ENCODE results near the gene GALNT13.

The GALNT13 gene

GRCh38 chr2:153946036-153946435, 74.3 kb downstream of the GALNT13 start:
- DNase-seq: no peak

GRCh38 chr2:153953761-153954160, 82.0 kb downstream of the GALNT13 start:
- DNase-seq: no peak

GRCh38 chr2:153963256-153963655, 91.5 kb downstream of the GALNT13 start:
- no peak for DNase-seq

- no peak for DNase-seq
Measured at GRCh38 chr2:153967248-153967973, 95.7 kb downstream of the GALNT13 start.

GRCh38 chr2:153971250-153971649, 99.5 kb downstream of the GALNT13 start:
- DNase-seq: no peak

GRCh38 chr2:153971855-153972254, 100.1 kb downstream of the GALNT13 start:
- DNase-seq: no peak

GRCh38 chr2:153972412-153972811, 100.7 kb downstream of the GALNT13 start:
- no peak for DNase-seq

- no peak for DNase-seq
Measured at GRCh38 chr2:153986488-153987229, 114.9 kb downstream of the GALNT13 start.

- no peak for DNase-seq
Measured at GRCh38 chr2:153990771-153991170, 119.0 kb downstream of the GALNT13 start.

- no peak for DNase-seq
Measured at GRCh38 chr2:154013514-154013913, 141.8 kb downstream of the GALNT13 start.

- DNase-seq: no peak
Measured at GRCh38 chr2:154015233-154015632, 143.5 kb downstream of the GALNT13 start.

- DNase-seq: no peak
Measured at GRCh38 chr2:154029504-154029903, 157.8 kb downstream of the GALNT13 start.

- DNase-seq: no peak
Measured at GRCh38 chr2:154032220-154032619, 160.5 kb downstream of the GALNT13 start.

GRCh38 chr2:154046493-154046892, 174.8 kb downstream of the GALNT13 start:
- no peak for DNase-seq

GRCh38 chr2:154048905-154049304, 177.2 kb downstream of the GALNT13 start:
- no peak for DNase-seq

- no peak for DNase-seq
Measured at GRCh38 chr2:154049561-154049960, 177.8 kb downstream of the GALNT13 start.

GRCh38 chr2:154067124-154067523, 195.4 kb downstream of the GALNT13 start:
- no peak for DNase-seq

- DNase-seq: no peak
Measured at GRCh38 chr2:154078926-154079325, 207.2 kb downstream of the GALNT13 start.

GRCh38 chr2:154092571-154092970, 220.8 kb downstream of the GALNT13 start:
- DNase-seq: no peak

- DNase-seq: no peak
Measured at GRCh38 chr2:154093856-154094255, 222.1 kb downstream of the GALNT13 start.

GRCh38 chr2:154097833-154098398, 226.2 kb downstream of the GALNT13 start:
- DNase-seq: no peak

- no peak for DNase-seq
Measured at GRCh38 chr2:154120706-154121105, 249.0 kb downstream of the GALNT13 start.

GRCh38 chr2:154125891-154126290, 254.2 kb downstream of the GALNT13 start:
- no peak for DNase-seq

GRCh38 chr2:154130821-154131220, 259.1 kb downstream of the GALNT13 start:
- DNase-seq: no peak
